AG09309 (cell line): Measurements from ENCODE around the gene THSD4.

Source experiments
- DNase-seq: peaks from one replicate; pipeline ENCODE4 v3.0.0-alpha.2; 2010; ENCODE audit warnings: low read depth
- H3K4me3 ChIP-seq: 2 replicates; pipeline ENCODE4 v1.5.1; 2011; ENCODE audit warnings: mild to moderate bottlenecking, low read depth, low read length, moderate library complexity; ENCODE audit not compliant: control insufficient read depth
- CTCF ChIP-seq: IDR thresholded peaks from 2 replicates; pipeline ENCODE4 v1.5.1; 2011; ENCODE audit warnings: mild to moderate bottlenecking, low read depth, low read length, inconsistent platforms; ENCODE audit not compliant: insufficient read depth, control insufficient read depth; ENCODE audit errors: missing control alignments

The THSD4 gene

GRCh38 chr15:71282076-71282475, 166.8 kb downstream of the THSD4 start:
- no peak for TF ChIP-seq CTCF
- no peak overlapping the region for H3K4me3 ChIP-seq
- DNase-seq, result peak; percentile 60

GRCh38 chr15:71288348-71288955, 173.2 kb downstream of the THSD4 start:
- H3K4me3 ChIP-seq, result no peak overlapping the region
- no peak for DNase-seq
- TF ChIP-seq CTCF, result no peak

DNA sequence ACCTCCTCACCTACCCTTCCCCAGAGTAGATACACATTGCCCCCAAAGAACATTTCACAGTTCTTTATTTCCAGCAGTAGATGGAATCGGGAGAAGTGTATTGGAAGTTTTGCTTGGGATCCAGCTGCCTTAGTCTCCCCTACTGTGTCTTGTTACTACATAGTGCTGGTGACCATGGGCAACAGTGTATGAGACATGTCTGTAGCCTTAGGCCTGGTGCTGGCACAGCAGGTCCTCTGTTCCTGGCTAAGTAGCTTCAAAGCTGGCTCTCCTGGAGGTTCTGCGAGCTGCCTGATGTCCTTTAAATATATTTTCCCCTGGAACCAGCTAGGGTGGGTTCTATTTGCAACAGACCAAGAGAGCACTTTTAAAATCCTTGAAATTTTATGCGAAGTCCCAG, 174.7 kb downstream of the THSD4 start:
- no peak for TF ChIP-seq CTCF
- no peak overlapping the region for H3K4me3 ChIP-seq
- DNase-seq, result no peak

DNA sequence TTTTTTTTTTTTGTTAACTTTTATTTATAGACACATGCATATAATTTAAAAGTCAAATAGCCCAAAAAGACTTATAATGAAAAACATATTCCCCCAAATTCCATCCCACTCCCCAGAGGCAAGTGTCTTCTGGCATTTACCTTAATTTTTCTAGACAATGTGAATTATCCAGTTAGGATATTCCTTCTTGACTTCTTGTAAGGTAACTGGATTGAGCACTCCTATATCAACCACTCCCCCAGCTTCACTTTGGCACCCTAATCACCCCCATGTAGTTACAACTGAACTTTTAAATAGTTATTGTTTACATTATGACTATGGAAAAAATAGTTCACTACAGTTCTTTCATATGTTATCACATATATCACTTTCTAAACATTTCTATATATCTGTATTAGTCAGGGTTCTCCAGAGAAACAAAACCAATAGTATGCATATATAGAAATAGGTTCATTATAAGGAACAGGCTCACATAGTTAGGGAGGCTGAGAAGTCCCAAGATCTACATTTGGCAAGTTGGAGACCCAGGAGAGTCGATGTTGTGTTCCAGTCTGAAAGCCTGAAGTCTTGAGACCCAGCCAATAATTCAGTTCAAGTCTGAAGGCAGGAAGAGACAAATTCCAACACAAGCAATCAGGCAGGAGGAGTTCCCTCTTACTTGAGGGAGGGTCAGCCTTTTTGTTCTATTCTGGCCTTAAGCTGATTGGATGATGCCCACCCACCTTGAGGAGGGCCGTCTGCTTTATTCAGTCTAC, 175.8 kb downstream of the THSD4 start:
- TF ChIP-seq CTCF, result no peak
- H3K4me3 ChIP-seq, result no peak overlapping the region
- DNase-seq, result no peak

GRCh38 chr15:71291723-71292122, 176.5 kb downstream of the THSD4 start:
- no peak for TF ChIP-seq CTCF
- H3K4me3 ChIP-seq, result no peak overlapping the region
- DNase-seq, result no peak

DNA sequence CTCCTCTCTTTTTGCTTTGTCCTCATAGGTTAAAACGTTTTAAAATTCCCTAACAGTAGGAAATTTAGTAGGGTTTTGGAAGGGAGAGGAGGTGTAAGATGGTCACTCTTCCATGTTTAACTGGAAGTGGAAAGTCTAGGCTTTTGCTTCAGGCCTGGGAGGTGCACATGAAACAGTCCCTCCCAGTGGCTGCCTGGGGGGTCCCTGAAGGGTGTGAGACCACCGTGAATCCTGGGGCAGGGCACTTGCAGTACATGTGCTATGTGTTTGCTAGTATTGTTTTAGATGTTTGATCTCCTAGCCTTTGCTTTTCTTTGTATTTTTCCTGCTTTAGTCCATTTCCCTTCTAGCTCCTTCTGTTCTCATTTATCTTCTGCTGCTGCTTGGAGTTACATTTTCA, 178.5 kb downstream of the THSD4 start:
- no peak for TF ChIP-seq CTCF
- H3K4me3 ChIP-seq, result no peak overlapping the region
- no peak for DNase-seq
